Epithelial cell of proximal tubule (primary cell): ENCODE measurements around the gene ZNF415. TPM values are rescaled to one million over a fixed set of nuclear protein-coding genes. Genes with fewer than 3 reads are reported as not detected.

Experiments
- DNase-seq: peaks from one replicate; pipeline ENCODE4 v3.0.0-alpha.2; 2011; ENCODE audit warnings: low read depth
- H3K4me3 ChIP-seq: 2 replicates; pipeline ENCODE4 v1.5.1; 2011; ENCODE audit warnings: low read depth, mild to moderate bottlenecking, low read length
- total RNA-seq: library from RNA; depleted of rRNA; stranded (reverse); fragments of >200 nt; gene quantifications from 2 replicates; pipeline ENCODE4 v1.2.3, GENCODE V29; 2015
- TF ChIP-seq, protein P1 (sequence below): conservative IDR thresholded peaks from 2 replicates; pipeline ENCODE4 v1.5.1; 2012; ENCODE audit warnings: low read depth, mild to moderate bottlenecking, low read length

ZNF415 gene
- total RNA-seq, result 2.2 and 3.1 TPM in 2 replicates

GRCh38 chr19:53132141-53132991 is at the start of gene ZNF415:
Gene ZNF415 (minus strand): TSS chr19:53132910. CDS start chr19:53122676, 10,234 bp downstream.
- TF ChIP-seq, protein P1, sequence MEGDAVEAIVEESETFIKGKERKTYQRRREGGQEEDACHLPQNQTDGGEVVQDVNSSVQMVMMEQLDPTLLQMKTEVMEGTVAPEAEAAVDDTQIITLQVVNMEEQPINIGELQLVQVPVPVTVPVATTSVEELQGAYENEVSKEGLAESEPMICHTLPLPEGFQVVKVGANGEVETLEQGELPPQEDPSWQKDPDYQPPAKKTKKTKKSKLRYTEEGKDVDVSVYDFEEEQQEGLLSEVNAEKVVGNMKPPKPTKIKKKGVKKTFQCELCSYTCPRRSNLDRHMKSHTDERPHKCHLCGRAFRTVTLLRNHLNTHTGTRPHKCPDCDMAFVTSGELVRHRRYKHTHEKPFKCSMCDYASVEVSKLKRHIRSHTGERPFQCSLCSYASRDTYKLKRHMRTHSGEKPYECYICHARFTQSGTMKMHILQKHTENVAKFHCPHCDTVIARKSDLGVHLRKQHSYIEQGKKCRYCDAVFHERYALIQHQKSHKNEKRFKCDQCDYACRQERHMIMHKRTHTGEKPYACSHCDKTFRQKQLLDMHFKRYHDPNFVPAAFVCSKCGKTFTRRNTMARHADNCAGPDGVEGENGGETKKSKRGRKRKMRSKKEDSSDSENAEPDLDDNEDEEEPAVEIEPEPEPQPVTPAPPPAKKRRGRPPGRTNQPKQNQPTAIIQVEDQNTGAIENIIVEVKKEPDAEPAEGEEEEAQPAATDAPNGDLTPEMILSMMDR, result no peak
- DNase-seq, result no peak
- H3K4me3 ChIP-seq, result peak within 1 kb of the TSS; percentile 70

DNA sequence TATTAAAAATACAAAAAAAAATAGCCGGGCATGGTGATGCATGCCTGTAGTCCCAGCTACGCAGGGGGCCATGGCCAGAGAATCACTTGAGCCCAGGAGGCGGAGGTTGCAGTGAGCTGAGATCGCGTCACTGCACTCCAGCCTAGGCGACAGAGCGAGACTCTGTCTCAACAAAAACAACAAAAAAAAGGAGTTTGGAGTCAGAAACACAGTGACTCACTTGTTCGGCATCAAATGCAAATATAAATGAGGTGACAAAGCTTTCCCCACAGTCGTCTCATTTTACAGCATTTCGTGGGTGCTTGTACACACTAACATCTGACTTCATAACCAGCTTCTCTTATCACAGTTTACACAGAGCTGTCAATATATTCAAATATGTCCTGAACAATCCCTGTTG is 49.5 kb upstream of the ZNF415 start:
- no peak for DNase-seq
- no peak overlapping the region for H3K4me3 ChIP-seq
- TF ChIP-seq, protein P1, result no peak

DNA sequence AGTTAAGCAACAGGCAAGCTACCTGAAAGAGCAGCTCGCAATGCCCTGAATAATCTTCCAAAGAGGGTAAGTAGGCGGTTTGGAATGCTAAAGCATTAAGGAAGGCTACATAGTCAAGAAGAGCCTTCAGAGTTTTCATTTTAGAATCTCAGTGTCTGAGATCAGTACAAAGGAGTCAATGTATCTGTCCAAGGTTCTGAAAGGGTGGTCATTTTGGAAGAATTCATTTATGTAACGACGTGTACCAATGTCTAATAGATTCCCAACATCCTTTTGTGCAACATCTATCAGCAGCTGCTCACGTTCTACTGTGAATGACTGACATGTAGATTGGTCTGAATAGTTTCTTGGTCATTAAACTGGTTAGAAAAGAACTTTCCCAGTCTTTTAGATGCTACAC is 45.3 kb upstream of the ZNF415 start:
- H3K4me3 ChIP-seq, result no peak overlapping the region
- DNase-seq, result no peak
- TF ChIP-seq, protein P1, result no peak

DNA sequence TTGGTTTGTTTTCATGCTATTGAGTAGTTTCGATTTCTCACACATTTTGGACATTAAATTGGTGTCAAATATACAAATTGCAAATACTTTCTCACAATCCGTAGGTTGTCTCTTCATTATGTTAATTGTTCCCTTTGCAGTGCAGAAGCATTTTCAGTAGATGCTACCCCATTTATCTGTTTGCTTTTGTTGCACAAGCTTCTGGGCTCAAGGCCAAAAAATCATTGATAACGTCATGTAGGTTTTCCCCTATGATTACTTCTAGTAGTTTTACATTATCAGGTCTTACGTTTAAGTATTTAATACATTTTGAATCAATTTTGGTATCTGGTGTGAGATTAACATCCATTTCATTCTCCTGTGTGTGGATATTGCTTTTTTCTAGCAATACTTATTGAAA is 40.2 kb upstream of the ZNF415 start:
- DNase-seq, result no peak
- no peak overlapping the region for H3K4me3 ChIP-seq
- TF ChIP-seq, protein P1, result no peak

GRCh38 chr19:53165691-53166091 is 33.0 kb upstream of the ZNF415 start:
- TF ChIP-seq, protein P1, result no peak
- H3K4me3 ChIP-seq, result no peak overlapping the region
- DNase-seq, result no peak

- no peak for DNase-seq
- no peak overlapping the region for H3K4me3 ChIP-seq
- TF ChIP-seq, protein P1, result no peak
Measured at GRCh38 chr19:53161123-53161522, 28.4 kb upstream of the ZNF415 start.

- DNase-seq, result no peak
- no peak overlapping the region for H3K4me3 ChIP-seq
- TF ChIP-seq, protein P1, result no peak
Measured at GRCh38 chr19:53160350-53160749, 27.6 kb upstream of the ZNF415 start.
